Stimulated activated CD8-positive, alpha-beta memory T cell treated with anti-CD3 and anti-CD28 coated beads, Interleukin-4, amount 100 ng/mL, for 48 hours (primary cell): ENCODE data around the gene SLC16A13.
A peak's percentile ranks its signal among the peaks of the same experiment; 100 is the strongest.

Source experiments
- DNase-seq: peaks from one replicate; pipeline ENCODE4 v3.0.0-alpha.2; 2020

The SLC16A13 gene

DNA sequence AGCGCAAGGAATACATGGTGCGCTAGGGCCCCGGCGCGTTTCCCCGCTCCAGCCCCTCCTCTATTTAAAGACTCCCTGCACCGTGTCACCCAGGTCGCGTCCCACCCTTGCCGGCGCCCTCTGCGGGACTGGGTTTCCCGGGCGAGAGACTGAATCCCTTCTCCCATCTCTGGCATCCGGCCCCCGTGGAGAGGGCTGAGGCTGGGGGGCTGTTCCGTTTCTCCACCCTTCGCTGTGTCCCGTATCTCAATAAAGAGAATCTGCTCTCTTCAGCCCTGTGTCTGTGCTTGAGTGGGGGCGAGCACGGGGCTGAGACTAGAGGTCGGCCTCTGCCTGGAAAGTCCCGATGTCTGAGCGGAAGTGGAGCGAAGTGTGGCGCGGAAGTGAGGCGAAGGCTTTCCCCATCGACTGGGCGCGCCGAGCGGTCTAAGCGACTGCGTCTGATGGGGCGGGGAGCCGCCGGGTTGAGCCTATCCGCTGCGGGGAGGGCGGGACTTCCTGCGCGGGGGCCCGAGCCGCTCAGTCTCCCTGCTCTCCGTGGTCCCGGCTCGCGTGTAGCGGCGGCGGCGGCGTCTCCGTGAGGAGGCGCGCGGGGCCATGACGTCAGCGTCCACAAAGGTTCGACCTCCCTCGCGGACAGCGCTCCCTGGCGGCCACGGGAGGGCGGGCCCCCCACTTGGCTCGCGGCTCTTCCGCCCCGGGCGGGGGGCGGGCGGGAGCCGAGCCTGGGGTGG, 21.4 kb upstream of the SLC16A13 start:
- DNase-seq = peak; percentile 97

DNA sequence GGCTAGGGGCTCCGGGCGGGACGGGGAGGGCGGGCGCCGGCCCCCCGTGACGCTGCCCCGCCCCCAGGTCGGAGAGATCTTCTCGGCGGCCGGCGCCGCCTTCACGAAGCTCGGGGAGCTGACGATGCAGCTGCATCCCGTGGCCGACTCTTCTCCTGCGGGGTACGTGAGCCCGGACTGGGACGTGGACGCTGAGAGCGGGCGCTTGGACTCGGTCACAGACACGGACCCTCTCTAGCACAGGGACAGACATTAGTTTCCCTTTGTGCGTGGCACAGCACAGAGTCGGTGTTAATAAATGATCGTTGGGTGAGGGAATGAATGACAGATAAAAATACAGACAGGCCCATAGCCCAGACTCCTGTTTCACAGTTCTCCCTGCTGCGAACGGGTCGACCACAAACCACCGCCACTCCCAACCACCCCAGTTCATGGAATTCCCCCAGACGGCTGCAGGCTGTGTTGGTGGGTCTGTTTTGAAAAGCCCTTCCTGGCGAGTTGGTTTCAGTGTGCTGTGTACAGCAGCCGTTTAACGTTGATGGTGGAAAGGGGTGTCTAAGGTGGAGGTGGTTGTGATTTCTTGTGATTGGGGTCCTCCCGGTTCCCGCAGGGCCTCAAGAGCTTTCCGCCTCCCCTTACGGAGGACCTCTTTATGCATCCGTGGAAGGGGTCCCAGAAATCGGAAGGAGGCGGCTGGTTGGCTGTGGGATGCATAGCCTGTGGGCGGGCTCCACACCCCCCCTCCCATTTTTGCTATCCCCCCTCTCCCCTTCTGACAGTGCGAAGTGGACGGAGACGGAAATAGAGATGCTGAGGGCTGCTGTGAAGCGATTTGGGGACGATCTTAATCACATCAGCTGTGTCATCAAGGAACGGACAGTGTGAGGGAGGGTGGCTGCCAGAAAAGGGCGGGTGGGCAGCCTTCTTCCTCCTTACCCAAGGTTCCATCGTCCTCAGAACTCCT, 20.5 kb upstream of the SLC16A13 start:
- DNase-seq = peak; percentile 85

DNA sequence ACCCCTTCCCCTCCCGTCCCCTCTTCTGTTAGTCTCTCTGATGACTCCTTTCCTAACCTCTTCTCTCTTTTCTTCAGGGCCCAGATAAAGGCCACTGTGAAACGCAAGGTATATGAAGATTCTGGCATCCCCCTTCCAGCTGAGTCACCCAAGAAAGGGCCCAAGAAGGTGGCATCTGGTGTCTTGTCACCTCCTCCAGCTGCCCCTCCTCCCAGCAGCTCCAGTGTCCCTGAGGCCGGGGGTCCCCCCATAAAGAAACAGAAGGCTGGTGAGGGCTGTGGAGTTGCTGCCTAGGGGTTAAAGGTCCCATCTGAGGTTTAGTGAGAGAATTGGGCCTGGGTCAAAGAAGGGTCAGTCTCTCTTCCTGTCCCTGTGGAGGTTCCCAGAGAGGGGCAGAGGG, 19.4 kb upstream of the SLC16A13 start:
- DNase-seq = peak; percentile 42

DNA sequence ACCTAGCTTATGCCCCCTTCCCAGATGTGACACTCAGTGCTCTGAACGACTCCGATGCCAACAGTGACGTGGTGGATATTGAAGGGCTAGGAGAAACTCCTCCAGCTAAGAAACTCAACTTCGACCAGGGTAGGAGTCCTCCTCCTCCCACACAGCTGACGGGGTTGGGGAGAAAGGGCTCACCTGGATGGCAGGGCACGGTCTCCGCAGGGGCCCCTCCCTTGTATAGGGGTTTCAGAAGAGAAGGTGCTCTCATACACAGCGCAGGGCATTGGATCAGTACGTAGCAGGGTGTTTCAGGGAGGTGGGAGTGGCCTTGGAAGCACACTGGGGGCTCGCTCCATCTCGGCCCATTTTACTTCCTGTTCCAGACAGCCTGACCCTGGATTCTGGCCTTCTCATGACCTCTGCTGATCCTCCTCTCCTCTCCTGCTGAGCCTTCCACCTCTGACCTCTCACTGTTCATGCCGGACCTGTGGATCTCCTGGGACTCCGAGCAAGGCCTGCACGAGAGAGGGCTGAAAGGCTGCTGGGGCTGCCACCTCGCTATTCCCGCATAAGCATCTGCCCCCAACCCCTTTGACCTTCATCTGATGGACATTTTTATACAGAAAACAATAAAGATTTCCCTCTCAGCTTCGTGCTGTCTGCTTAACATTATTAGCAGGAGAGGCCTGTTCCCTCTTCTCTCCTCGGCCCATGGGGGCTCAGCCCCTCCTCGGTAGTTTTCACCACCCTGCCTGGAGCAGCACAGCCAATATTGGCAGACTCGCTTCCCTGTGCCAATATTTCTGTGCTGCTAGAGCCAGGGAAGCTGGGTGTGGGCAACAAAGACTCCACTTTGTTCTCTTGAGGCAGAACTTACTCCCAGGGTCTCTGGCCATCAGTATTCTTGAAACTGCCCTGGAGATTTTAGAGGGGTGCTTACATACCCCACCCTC, 18.7 kb upstream of the SLC16A13 start:
- DNase-seq = no peak

DNA sequence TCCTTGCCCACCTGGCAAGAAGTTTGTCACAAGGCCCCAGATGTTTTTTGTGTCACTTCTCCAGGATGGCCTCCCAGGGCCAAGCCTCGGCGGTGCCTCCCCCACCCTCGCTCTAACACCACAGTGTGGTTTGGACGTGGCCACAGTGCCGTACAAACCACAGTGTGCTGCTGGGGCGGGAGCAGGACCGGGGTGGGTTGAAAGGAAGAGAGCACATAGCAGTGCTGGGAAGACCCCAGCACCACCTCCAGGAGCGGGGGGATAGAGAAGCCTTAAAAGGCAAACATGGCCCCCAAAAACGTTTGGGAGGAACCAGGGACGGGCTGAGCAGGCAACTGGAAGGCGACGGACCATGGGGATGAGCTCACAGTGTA, 18.0 kb upstream of the SLC16A13 start:
- peak; percentile 66 for DNase-seq

DNA sequence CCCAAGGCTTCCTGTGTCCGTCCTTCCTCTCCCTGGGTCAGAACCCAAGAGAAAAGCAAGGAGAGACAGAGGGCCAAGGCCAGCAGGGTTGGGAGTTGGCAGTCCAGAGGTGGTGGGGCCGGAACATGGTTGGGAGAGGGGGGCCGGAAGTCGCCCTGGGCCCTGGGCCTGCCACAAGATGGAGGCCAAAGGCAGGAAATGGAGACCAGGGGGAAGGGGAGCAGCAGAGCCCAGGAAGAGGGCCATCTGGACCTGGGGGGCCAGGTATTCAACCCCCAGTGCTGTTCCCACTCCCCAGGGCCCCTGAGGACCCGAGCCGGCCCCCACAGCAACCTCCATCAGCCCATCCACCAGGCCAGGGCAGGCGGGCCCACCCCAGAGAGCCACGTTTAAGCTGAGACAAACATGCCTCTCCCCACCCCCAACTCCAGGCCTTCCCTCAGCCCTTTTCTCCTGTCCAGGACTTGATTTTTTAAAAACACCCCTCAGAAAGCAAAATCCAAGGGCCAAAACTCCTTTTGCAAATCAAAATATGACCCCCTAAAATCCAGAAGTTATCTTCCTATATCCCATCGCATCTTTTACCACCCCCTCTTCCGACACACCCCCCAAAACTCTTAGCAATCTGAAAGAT, 17.4 kb upstream of the SLC16A13 start:
- DNase-seq = no peak

DNA sequence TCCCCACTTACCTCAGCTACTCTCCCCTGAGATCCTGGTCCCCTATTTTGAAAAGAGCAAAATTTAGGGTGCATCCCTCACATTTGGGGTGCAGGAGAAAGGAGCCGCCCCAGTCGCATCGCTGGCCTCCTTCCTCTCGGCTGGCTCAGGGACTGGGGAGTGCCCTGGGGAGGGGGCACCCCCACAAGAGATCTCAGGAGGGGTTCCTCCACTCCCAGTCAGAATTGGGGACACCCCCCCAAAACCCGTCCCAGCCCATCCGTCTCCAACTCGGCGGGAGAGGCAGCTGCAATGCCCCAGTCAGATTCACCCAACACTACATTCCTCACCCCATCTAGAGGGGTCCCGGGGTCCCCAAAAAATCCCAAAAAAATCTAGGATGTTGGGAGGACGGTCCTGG, 16.4 kb upstream of the SLC16A13 start:
- no peak for DNase-seq

DNA sequence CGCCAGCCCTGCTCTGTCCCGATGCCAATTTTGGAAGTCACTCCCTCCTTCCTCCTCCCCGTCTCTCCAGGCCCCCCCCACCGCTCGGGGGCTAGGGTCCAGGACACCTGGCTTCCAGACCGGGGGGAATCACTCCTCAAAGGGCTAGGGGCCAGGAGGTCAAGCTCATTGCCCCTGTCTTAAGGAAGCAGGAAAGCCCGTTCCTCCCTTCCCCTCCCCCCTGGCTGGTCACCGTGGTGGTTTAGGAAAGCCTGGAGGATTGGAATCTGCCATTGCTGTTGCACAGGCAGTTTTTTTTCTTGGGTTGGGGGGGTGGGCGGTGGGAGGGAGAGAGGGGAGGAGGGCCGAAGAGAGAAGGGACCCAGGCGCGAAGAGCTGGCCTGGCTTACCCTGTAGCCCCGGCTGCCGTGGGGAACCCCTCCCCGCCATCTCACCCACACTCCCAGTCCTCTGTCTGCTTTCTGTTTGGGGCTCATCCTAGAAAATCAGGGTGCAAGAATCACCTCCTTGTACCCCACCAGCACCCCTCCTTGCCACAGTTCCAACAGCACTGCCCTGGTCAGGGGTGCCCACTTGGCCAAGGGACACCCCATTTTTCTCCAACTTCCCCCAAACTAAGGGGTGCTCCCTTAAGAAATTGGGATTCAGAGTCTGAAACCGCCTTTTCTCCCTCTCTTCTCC, 15.8 kb upstream of the SLC16A13 start:
- DNase-seq = no peak

DNA sequence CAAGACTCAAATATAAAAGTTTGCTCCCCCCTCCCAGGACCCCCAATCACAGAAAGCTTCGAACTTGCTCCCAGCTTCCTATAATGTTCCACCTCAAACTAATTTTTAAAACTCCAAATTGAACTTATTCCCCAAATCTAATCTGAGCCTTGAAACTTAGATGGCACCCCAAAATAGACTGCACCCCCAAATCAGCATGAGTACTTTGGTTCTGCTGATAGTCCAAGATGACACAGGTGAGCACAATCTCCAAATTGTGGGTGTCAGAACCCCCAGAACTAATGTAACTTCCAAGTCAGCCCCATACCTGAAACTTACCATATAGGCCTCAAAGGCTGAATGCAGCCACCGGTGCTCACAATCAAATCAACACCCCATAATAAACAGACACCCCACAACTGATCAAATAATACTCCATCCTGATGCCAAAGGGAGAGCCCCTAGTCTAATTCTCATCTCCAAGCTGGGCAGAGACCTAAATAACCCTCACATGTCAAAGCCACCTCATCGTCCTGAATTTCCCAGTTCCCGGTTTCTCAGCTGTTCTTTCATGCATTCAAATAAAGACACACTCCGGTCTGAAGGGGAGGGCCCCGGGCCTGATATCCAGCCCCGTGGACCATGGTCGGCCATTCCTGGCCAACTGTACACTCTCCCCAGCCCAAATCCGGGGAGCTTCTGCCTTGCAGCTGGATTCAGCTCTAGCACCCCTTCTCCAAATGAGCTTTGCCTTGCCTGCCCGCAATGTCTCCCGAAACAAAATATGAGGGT, 14.7 kb upstream of the SLC16A13 start:
- no peak for DNase-seq

DNA sequence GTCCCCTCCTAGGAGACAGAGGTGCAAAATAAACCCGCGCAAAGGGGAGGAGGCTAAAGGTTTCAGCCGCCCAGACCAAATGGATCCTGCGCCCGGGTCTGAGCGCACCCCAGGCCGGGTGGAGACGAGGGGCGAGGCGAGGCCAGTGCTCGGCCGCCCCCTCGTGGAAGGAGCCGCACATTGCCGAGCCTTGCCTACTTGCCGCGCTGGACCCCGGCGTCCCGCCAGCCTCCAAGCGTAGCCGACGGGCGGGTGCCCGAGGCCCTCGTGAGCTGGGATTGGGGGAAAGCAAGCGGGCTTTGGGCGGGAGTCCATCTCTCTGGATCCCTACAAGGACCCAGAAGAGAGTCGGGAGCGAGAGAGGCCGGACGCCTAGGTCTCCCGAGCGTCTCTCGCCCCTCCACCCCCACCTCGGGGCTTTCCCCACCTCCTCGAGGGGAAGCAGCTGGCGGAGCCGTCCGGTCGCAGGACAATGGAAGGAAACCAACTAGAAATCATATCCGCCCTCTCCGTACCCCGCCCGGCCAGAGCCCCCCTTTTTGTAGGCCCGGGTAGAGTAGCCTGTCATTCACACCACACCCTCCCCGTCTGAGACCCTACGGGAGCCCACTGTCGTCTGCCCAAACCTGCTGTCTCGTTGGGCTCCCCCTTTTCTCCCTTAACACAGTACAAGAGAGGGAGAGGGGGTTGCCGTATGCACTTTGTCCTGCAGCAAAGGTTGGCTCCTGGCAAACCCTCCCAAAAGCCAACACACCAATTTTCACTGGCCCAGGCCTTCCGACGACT, 13.6 kb upstream of the SLC16A13 start:
- DNase-seq = peak; percentile 90

DNA sequence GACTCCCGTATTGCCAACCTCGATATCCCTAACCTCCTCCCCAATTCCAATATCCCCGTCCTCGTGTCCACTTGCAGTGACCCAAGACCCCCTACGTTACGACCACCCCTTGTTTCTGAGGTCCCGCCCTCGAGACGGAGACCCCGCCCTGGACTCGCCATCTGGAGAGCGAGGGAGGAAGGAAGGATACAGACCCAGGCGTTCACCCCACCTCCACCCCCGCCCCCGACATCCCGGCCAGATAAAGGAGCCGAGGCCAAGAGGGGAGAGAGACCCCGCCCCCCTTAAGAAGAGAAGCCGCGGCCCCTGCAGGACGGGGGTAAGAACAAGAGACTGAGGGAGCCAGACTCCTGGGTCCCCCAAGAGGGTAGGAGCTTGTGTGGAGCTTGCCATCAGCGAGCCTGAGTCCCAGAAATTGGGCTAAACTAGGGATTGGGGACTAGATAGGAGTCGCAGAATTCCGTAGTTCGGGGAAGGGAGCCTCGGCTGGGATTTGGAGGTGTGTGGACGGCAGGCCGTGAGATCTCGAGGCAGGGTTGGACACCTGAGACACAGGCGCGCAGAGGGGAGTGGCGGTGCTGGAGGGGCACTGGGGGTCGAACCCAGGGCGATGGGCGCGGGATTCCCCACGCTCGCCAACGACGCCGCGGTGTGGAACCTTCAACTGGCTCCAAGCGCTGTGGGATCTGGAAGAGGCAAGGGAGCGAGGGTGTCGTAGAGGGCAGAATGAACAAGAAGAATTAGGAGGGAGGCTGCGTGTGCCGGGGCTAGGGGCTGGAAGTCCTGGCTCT, 12.8 kb upstream of the SLC16A13 start, which contains the start of gene BCL6B:
Gene BCL6B (plus strand): TSS at position 270 of the 791 bp plus-strand sequence. CDS start 622 bp downstream, outside the sequence.
- DNase-seq = no peak

DNA sequence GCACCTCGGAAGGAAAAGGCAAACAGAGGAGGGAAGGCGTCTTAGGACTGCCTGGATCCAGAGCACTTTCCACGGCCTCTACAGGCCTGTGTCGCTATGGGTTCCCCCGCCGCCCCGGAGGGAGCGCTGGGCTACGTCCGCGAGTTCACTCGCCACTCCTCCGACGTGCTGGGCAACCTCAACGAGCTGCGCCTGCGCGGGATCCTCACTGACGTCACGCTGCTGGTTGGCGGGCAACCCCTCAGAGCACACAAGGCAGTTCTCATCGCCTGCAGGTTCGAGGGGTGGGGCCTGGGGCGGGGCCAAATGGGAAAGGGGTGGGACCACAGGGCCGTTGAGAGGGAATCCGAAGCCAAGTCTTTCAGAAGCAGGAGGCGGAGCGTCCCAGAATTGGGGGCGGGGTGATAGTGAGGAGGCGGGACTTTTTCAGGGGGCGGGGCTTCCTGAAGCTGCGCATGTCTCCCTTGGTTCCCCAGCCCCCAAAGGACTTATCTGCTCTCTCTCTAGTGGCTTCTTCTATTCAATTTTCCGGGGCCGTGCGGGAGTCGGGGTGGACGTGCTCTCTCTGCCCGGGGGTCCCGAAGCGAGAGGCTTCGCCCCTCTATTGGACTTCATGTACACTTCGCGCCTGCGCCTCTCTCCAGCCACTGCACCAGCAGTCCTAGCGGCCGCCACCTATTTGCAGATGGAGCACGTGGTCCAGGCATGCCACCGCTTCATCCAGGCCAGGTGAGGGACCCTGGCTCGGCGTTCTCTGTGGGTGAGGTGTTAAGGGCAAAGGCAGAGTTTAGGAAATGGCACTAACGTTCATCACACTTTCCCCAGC, 12.0 kb upstream of the SLC16A13 start:
- DNase-seq = peak; percentile 98

DNA sequence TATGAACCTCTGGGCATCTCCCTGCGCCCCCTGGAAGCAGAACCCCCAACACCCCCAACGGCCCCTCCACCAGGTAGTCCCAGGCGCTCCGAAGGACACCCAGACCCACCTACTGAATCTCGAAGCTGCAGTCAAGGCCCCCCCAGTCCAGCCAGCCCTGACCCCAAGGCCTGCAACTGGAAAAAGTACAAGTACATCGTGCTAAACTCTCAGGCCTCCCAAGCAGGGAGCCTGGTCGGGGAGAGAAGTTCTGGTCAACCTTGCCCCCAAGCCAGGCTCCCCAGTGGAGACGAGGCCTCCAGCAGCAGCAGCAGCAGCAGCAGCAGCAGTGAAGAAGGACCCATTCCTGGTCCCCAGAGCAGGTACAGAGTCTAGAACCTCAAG, 11.4 kb upstream of the SLC16A13 start:
- no peak for DNase-seq

DNA sequence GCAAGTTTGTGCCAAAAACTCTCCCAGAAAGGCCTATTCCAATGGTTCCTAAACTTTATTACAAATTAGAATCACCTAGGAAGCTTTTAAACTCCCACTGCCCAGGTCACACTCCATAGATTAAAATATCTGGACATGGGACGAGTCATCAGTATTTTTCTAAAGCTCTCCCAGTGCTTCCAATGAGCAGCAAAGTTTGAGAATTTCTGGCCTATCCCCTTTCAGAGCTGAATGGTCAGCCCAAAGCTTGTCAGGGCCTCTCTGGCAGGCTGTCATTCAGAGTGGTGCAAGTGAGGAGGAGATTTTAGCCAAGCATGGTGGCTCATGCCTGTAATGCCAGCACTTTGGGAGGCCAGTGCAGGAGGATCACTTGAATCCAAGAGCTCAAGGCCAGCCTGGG, 10.6 kb upstream of the SLC16A13 start:
- DNase-seq = no peak

DNA sequence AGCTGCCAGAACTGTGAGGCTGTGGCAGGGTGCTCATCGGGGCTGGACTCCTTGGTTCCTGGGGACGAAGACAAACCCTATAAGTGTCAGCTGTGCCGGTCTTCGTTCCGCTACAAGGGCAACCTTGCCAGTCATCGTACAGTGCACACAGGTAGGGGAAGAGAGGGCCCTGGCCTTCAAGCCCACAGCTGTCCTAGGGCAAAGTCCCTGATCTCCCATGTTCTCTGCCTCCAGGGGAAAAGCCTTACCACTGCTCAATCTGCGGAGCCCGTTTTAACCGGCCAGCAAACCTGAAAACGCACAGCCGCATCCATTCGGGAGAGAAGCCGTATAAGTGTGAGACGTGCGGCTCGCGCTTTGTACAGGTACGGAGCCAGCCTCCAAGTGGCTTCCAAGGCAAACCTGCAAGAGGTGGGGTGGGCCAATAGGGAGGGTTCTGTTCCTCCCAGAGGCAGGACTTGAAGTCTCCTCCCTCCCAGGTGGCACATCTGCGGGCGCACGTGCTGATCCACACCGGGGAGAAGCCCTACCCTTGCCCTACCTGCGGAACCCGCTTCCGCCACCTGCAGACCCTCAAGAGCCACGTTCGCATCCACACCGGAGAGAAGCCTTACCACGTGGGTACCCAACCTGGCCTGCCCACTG, 9.2 kb upstream of the SLC16A13 start:
- DNase-seq = no peak

DNA sequence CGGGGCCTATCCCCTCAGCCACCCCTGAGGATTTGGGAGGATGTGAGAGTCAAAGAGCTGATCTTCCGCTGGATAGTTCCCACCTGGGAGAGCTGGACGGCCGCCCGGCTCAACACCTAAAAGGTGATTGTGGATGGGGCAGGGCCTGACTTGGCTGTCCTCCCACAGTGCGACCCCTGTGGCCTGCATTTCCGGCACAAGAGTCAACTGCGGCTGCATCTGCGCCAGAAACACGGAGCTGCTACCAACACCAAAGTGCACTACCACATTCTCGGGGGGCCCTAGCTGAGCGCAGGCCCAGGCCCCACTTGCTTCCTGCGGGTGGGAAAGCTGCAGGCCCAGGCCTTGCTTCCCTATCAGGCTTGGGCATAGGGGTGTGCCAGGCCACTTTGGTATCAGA, 8.5 kb upstream of the SLC16A13 start:
- no peak for DNase-seq

DNA sequence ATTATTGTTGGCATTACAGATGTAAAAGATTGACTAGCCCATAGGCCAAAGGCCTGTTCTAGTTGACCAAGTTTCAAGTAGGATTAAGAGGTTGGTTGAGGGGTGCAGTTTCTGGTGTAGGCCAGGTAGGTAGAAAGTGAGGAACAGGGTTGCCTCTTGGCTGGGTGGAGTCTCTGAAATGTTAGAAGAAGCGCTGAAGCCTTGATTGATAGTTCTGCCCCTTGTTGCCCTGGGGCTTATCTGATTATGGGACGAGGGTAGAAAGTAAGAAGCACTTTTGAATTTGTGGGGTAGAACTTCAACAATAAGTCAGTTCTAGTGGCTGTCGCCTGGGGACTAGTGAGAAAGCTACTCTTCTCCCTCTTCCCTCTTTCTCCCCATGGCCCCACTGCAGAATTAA, 6.7 kb upstream of the SLC16A13 start:
- no peak for DNase-seq

DNA sequence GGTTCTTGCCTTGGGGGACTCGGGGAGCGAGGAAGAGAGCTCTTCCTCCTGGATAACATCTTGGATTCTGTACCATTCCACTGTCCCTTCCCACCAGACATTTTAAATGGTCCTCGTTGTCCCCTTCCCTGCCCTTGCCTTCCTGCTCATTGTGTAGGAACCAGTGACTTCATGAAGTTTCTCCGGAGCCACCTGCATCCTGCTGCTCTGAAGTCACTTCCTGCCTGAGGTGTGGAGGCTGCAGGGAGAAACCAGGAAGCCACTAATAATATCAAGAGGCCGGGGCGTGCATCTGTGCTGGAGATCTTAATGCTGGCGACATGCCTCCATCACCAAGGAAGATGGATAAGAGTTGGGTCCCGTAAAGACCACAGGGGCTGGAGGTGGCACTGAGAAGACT, 6.2 kb upstream of the SLC16A13 start:
- DNase-seq = peak; percentile 65
